ENCODE data around the gene GADD45B.

GRCh38 chr19:2433854-2434253, 42.1 kb upstream of the GADD45B start:
- TF ChIP-seq POLR2A (IDR thresholded peaks at IDR 0.05; ENCODE audit: extremely low read depth, insufficient read length) (no peak), CTCF (IDR thresholded peaks at IDR 0.05; ENCODE audit: low read depth, low read length) (no peak), MAX (IDR thresholded peaks at IDR 0.05; ENCODE audit: low read depth, low read length) (no peak)
